ENCODE data around the gene ABCA3.
"Not testable (repeated sequence)": the region's sequence is repeated elsewhere in the genome, so short reads cannot be mapped to it uniquely, and the experiment has no call there.

Gene ABCA3

DNA sequence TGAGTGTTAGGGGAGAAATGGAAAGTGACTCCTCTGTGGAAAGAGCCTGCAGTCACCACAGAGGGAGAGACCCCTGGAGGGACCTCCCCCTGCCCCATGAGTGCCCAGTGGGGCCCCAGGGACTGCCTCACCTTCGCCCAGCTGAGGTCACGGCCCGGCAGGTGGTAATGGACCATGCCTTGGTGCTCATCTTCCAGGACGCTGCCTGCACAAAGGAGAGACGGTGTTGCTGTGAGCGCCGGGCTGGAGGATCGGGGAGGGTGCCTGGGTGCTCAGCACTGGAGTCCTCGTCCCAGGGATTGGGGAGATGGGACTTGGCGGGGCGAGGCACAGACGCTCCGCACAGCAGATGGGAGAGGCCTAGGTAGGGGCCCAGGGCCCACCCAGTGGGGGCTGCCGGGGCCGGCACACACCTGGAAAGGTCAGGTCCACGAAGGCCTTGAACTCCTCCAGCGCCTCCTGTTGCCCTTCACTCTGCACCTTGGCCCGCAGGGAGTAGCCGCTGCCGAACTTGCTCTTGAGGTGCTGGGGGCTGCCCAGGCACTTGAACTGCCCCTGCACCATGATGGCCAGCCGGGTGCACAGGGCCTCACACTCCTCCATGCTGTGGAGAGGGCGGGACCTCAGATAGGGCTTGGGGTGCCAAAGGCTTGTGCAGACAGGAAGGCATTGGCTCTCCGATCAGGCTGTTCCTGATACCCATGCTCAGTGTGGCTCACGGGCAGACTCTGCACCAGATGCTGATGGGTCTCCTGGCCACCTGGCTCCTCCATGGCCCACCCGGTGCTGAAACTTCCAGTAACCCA lies 62.9 kb downstream of the ABCA3 start:
- peak in 1 of 2 experiments; percentile 55 for DNase-seq

DNA sequence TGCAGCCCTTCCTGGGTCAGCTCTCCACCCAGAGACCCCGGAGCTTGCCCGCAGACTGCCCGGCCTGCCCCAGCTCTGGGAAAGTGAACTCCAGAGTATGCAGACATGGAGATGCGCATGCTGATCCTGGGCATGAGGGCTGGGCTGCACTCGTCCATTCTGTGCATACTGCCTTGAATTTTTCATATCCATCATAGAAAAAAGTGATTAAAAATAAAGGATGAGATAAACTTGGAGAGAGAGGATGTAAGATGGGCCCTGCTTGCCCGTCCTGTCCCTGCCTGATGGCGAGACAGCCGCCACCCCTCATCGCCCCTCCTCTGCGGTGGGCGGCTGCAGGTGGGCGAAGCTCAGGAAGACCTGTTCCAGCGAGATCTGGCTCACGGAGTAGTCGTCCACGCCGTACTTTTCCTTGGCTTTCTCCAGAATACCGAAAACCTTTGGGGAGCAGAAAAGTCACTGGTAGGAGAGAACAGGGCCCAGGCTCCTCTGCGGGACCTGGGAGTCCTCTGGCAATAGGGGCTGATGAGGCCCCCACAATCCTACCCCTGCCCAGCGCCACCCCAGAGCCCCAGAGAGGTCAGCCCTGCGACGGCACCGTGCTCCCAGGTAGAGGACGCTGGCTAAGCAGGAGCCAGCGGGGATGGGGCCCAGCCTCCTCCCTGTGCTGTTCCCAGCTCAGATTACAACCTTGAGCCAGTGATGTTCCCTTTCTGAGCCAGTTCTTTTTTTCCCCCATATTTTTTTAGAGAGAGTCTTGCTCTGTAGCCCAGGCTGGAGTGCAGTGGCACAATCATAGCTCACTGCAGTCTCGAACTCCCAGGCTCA lies 63.9 kb downstream of the ABCA3 start:
- no peak for DNase-seq

DNA sequence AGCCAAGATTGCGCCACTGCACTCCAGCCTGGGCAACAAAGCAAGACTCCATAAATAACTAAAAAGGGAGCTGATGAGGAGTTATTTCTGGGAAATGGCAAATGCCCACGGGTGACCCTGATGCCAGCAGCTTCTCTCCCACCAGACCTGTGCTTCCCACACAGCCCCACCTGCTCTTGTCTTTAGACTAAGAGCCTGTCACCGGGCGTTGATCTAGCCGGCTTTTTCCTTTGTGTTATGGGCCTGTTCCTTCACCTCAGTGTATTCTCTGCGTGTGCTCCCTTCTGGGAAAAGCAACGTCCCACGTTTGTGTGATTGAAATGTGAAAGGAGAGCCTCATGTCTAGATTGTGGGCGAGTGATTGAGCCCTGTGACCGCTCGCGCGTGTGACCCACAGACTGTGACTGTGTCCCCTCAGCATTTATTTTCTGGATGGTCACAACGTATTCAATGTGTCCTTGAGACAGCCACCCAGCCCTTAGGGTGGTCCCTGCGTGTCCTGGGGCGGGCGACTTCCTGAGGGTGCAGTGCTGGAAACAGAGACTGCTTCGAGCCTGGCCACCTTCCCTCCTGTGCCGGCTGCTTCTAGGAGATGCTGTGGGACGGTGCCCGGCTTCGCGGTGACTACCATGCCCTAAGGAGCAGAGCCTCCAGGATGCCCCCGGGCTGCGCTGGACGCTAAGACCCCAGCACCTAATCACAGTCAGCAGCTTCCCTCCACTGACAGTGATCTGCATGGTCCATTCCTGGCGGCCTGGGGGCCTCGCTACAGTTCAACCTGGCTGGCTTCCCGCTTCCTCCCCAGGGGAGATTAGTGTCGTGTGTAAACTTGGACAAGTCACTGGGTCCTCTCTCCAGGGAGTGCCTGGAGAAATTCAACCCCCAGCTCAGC lies 64.8 kb downstream of the ABCA3 start:
- no peak for DNase-seq

GRCh38 chr16:2273931-2274330 lies 66.6 kb downstream of the ABCA3 start:
- DNase-seq, result peak in 1 of 2 experiments; percentile 71

DNA sequence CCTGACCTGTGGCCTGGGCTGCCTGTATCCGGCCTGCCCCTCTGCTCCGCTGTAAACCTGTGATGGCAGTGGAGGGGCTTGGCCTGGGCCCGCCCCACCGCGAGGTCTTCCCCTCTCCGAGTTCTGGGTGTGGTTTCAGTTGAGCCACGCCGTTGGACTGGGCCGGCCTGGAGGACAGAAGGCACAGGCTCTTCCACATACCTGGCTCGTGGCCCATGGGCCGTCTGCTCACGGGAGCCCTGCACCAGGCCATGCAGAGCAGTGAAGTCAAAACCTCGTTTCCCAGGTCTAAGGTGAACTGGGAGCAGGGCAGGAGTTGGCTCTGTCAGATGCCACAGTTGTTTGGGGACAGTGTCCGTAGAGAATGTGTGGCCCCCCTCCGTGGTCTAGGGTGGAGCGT lies 67.0 kb downstream of the ABCA3 start:
- DNase-seq, result no peak

DNA sequence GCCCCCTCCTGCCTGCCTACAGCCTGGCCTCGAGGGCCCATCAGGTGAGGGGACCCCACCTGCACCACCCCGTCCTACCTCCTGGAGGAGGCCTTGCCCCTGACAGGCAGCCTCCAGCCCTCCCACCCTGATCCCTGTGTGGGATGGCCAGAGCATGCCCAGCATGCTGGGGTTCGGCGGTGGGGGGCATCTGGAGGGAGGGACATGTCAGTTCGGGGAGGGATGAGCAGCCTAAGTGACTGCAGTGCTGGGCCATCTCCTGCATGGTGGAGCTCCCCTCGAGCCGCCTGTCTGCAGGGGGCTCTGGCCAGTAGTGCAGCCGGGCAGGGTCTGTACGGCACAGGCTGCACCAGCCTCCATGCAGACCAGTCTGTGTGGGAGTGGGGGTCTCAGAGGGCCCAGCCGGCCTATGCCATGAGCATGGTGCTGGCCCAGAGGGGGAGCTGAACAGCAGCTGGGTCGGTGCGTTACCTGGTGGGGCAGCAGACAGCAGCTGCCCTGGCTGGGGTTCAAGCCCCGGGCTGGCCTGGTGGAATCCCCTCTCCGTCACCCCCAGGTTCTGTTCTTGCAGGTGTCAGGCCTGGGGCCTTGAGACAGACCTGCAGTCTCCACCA lies 68.6 kb downstream of the ABCA3 start:
- DNase-seq, result no peak

- DNase-seq, result no peak
Observed at GRCh38 chr16:2270588-2271470, 69.7 kb downstream of the ABCA3 start.

DNA sequence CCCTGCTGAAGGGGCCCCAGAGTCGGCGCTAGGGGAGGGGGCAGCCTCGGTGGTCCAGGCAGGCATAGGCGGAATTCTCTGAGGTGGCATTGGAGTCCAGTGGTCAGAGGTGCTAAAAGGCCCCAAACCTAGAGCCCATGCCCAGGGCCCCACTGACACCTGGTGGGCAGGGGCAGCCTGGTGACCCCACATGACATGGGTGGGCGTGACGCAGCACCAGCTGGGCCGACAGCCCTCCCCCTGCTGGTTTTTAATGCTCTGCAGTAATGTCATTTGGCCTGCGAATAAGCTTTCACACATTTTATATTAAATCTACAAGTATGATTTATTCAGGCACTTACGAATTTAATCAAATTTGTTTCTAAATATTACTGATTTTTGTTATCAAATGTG lies 70.5 kb downstream of the ABCA3 start:
- DNase-seq, result no peak

GRCh38 chr16:2267913-2268666 lies 72.4 kb downstream of the ABCA3 start, which contains the start of gene RNPS1:
Gene RNPS1 (minus strand): TSS chr16:2268126. CDS start chr16:2264643, 3,483 bp downstream.
- peak; percentile 93 to 95 for DNase-seq

DNA sequence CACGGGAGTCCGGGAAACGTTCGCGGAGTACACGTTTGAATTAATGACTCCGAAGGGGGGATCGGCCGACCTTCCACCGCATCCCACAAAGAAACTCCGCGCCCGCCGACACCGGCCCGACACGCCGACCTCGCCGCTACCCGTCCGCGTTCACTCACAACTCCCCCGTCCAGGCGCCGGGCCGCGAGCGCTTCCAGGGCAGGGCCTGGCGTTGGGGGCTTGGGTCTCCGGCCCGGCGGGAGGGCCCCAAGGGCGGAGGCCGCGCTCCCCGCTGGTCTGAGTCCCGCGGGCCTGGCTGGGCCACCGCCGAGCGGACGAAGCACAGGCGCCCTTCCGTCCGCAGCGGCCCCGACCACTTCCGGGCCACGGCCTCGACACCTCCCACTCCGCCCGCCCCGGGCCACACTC lies 73.0 kb downstream of the ABCA3 start:
- DNase-seq, result not testable (repeated sequence)

- DNase-seq, result not testable (repeated sequence)
Observed at GRCh38 chr16:2266887-2267286, 73.6 kb downstream of the ABCA3 start.

DNA sequence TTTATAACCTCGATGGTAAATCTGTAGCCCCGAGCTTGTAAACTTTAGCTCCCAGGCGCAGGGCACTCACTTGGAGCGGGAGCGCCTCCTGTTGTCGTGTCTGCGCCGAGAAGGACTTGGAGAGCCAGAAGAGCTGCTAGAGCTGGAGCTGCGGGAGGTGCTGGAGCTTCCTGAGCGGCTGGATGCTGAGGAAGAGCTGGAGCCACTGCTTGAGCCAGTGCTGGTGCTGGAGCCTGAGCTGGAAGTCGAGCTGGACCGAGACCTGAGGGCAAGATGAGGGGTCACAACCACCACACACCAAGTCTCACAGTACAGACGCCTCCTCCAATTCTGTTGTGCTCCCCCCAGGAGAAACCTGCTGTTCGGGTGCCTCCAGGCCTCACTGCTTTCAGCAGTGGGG lies 77.5 kb downstream of the ABCA3 start:
- DNase-seq, result not testable (repeated sequence)

- no peak for DNase-seq
Observed at GRCh38 chr16:2260250-2260649, 80.3 kb downstream of the ABCA3 start.

DNA sequence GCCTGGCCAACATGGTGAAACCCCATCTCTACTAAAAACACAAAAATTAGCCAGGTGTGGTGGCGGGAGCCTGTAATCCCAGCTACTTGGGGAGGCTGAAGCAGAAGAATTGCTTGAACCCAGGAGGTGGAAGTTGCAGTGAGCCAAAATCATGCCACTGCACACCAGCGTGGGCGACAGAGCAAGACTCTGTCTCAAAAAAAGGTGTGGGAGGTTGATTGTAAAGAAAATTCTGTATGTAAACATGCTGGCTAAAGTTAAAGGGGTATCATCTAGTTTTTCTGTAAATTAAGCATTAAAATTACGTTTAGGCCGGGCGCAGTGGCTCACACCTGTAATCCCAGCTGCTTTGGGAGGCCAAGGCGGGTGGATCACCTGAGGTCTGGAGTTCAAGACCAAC lies 82.0 kb downstream of the ABCA3 start:
- DNase-seq, result not testable (repeated sequence)

DNA sequence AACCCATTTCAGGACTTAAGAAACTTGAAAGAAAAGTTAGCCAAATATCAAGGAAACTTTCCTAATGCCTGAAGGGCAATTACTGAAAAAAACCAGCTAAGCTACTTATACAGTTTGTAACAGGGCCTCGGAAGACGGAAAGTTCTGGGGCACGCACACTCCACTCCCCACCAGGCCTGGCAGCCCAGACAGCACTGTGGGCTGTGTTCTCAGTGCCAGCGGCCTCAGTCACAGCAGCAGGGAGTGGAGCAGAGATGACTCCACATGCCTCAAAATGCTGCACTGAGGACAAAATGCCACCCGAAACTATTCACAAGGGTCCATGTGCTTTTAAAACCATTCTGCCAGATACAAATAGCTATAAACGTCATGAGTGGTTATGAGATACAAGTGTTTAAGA lies 82.8 kb downstream of the ABCA3 start:
- DNase-seq, result no peak

DNA sequence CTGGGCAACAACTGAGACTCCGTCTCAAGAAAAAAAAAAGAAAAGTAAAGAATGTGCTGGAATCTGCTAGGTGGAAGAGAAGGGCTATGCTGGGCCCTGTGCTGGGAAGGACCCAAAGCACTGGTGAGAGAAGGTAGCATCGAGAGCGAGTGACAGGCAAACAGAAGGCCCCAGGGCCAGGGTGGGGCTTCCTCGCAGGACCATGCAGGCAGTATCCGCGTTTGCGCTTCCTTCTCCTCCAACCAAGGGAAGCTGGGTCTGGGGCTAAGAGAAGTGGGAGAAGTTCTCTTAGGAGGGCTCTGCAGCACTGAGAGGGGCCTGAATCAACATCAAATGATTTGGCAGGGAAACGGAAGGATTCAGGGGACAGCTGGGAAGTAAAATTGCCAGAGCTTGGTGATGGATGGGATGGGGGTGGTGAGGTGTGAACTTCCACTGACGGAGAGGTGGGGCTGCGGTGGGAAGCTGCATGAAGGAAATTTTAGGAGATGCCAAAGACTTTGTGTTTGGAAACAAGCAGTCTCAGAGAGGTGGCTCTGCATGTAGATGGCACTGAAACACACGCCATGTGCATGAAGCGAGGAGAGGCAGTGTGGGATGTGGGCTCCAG lies 83.9 kb downstream of the ABCA3 start:
- DNase-seq, result no peak

- no peak for DNase-seq
Observed at GRCh38 chr16:2253293-2253692, 87.2 kb downstream of the ABCA3 start.

GRCh38 chr16:2252806-2253148 lies 87.8 kb downstream of the ABCA3 start:
- DNase-seq, result no peak

DNA sequence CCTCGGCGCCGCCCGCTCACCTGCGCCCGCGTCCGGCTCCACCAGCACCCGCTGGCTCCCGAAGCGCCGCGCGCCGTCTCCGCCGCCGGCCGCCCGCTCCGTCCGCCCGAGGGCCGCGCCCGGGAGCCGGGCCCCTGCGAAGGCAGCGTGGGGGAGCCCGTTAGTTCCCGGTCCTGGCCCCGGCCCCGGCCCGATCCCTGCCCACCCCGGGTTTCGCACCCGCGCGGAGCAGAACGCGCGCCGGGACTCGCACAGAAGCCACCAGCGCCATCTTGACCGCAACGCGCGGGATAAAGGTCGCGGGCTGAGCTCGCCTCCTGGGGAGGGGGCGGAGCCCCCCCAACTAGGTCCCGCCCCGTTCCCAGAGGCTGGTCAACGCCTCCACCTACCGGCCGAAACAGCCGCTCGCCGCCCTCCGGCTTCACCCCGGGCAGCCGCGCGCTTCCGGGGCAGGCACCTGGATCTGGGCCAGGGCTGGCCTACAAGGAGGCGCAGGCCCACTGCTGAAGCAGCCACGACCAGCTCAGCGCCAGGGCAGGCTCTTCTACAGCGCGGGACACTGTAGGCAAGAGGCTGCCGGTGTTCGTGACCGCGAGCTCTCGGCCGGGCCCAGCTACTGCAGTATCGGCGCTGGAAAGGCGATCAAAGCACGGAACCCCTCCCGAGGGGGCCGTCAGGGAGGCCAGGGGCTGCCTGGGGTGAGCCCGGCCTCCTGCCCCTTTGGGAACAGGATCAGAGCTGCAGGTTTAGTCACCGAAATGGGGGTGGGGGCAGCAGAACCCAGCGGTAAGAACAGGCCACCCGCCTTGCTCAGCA lies 89.0 kb downstream of the ABCA3 start, which contains the start of gene ECI1:
TSS of gene ECI1 (minus strand) at position 292 of the 816 bp plus-strand sequence. CDS start at position 271, 21 bp downstream.
- DNase-seq, result peak; percentile 84 to 96

Data from NCI-H524 (cell line).